K562 (cell line): ENCODE measurements around the gene LSM4. TPM values are rescaled to one million over a fixed set of nuclear protein-coding genes. Genes with fewer than 3 reads are reported as not detected.

Source experiments
- BRD4 ChIP-seq: fragments of 200-600 bp; sonication (generic); IDR thresholded peaks from 2 replicates; pipeline ENCODE4 v1.6.1; 2017; ENCODE audit warnings: inconsistent platforms
- CBX1 ChIP-seq: sonication (generic); IDR thresholded peaks from 2 replicates; pipeline ENCODE4 v1.6.1; 2016; ENCODE audit warnings: antibody characterized with exemption, low read depth, mild to moderate bottlenecking
- ELF1 ChIP-seq: fragments of 200-800 bp; sonication (Bioruptor generic); IDR thresholded peaks from 2 replicates; pipeline ENCODE4 v1.6.1; 2016; ENCODE audit warnings: missing genetic modification characterization, missing compliant biosample characterization
- ELF2 ChIP-seq: fragments of 250-450 bp; sonication (Bioruptor Pico); IDR thresholded peaks from 2 replicates; pipeline ENCODE4 v1.5.0; 2021; ENCODE audit warnings: mild to moderate bottlenecking
- HOMEZ ChIP-seq: fragments of 250-450 bp; sonication (Bioruptor Pico); IDR thresholded peaks from 2 replicates; pipeline ENCODE4 v1.4.0; 2020; ENCODE audit warnings: mild to moderate bottlenecking, moderate library complexity
- HSF4 ChIP-seq: fragments of 250-450 bp; sonication (Bioruptor Pico); IDR thresholded peaks from 2 replicates; pipeline ENCODE4 v2.1.2; 2022; ENCODE audit warnings: mild to moderate bottlenecking, moderate library complexity, borderline replicate concordance
- MCM7 ChIP-seq, 2 experiments: fragments of 450-650 bp; IDR thresholded peaks; 2 replicates each; pipeline ENCODE4 v1.6.1; 2016 to 2018
- NCOA6 ChIP-seq: fragments of 450-650 bp; IDR thresholded peaks from 2 replicates; pipeline ENCODE4 v1.6.1; 2017; ENCODE audit warnings: mild to moderate bottlenecking
- NFATC3 ChIP-seq: fragments of 450-650 bp; IDR thresholded peaks from 2 replicates; pipeline ENCODE4 v1.6.1; 2017; ENCODE audit warnings: mild to moderate bottlenecking
- TAF9B ChIP-seq: fragments of 450-650 bp; IDR thresholded peaks from 2 replicates; pipeline ENCODE4 v1.6.1; 2018; ENCODE audit warnings: mild to moderate bottlenecking; ENCODE audit not compliant: partially characterized antibody
- TCF7 ChIP-seq: sonication (generic); IDR thresholded peaks from 2 replicates; pipeline ENCODE4 v1.6.1; 2016; ENCODE audit warnings: antibody characterized with exemption, borderline replicate concordance
- ZBTB34 ChIP-seq: fragments of 250-450 bp; sonication (Bioruptor Pico); IDR thresholded peaks from 2 replicates; pipeline ENCODE4 v1.8.0; 2021; ENCODE audit warnings: mild to moderate bottlenecking, moderate library complexity
- ZBTB9 ChIP-seq: fragments of 450-650 bp; formaldehyde crosslinking; IDR thresholded peaks from 2 replicates; pipeline ENCODE4 v1.4.0; 2020; ENCODE audit warnings: mild to moderate bottlenecking, moderate library complexity
- ZNF318 ChIP-seq, 2 experiments: fragments of 450-650 bp; IDR thresholded peaks; 2 replicates each; pipeline ENCODE4 v1.6.1; 2016; ENCODE audit warnings: mild to moderate bottlenecking in 2 of 2, borderline replicate concordance in 1 of 2, low read depth in 1 of 2, moderate library complexity in 1 of 2
- ZNF561 ChIP-seq: fragments of 450-650 bp; formaldehyde crosslinking; conservative IDR thresholded peaks from 2 replicates; pipeline ENCODE4 v1.4.0; 2020; ENCODE audit warnings: mild to moderate bottlenecking, moderate library complexity
- ZNF764 ChIP-seq: fragments of 250-450 bp; sonication (Bioruptor Pico); IDR thresholded peaks from 2 replicates; pipeline ENCODE4 v1.4.0; 2020; ENCODE audit warnings: low read depth, mild to moderate bottlenecking, moderate library complexity
- polyA plus RNA-seq, 8 experiments: library from polyadenylated mRNA; depleted of rRNA in 4 of 8; stranded (reverse) in 5 of 8; unstranded in 3 of 8; fragments of >200 nt; fragmentation: Nextera tagmentation in 2 of 8; fragmentation: Illumina TruSeq in 1 of 8; extraction: Ambion mirVana in 2 of 8; extraction: Trizol in 1 of 8; gene quantifications; 2 replicates each; pipeline versions ENCODE4 v1.2.1 to v1.2.3, GENCODE V29; 2011 to 2014; ENCODE audit warnings: inconsistent platforms in 1 of 8, missing spikeins in 1 of 8
- total RNA-seq, 7 experiments: library from RNA; depleted of rRNA in 6 of 7; stranded (reverse); fragments of >200 nt in 6 of 7; fragmentation: Illumina TruSeq in 2 of 7; extraction: Trizol in 2 of 7; gene quantifications; 2 replicates each; pipeline versions ENCODE4 v1.2.1 to v1.2.3, GENCODE V29; 2011 to 2021; ENCODE audit warnings: low replicate concordance in 1 of 7

LSM4 gene
- total and polyA plus RNA-seq, 9 of the 15 experiments (the other 6 are each of a cell fraction or from before 2014, with no cell fraction given) = 11.9 to 763 (median 202) TPM

- TF ChIP-seq TCF7 (no peak), ZNF764 (CRISPR knock-in tag) (no peak), HOMEZ (CRISPR knock-in tag) (no peak), CBX1 (no peak), ZNF318 (IDR thresholded peaks at IDR 0.05; ENCODE audit: borderline replicate concordance in 1 of 2, low read depth in 1 of 2) (no peak), NFATC3 (peak; percentile 86), ELF1 (tag) (no peak), ZBTB9 (CRISPR knock-in tag) (0 out of 2 replicates have a peak, but pooled peaks have one; percentile 8), TAF9B (no peak), ZNF561 (CRISPR knock-in tag) (no peak), BRD4 (peak; percentile 60), MCM7 (IDR thresholded peaks at IDR 0.05) (peak in 1 of 2 experiments; percentile 77; a peak in 1 of 4 replicates), HSF4 (CRISPR knock-in tag) (no peak), ELF2 (no peak), ZBTB34 (CRISPR knock-in tag) (no peak), NCOA6 (no peak)
These were observed 43.2 kb downstream of the LSM4 start (continued) for GRCh38 chr19:18279516-18280246.
